ENCODE results near the gene SLC25A5. TPM values are rescaled to one million over a fixed set of nuclear protein-coding genes. Genes with fewer than 3 reads are reported as not detected.
A peak's percentile ranks its signal among the peaks of the same experiment; 100 is the strongest.

The SLC25A5 gene
- total RNA-seq, 5 donors from 2014 or later (not counting 1 experiment from before 2014, with no cell fraction given), result 102 to 171 (median 116) TPM

DNA sequence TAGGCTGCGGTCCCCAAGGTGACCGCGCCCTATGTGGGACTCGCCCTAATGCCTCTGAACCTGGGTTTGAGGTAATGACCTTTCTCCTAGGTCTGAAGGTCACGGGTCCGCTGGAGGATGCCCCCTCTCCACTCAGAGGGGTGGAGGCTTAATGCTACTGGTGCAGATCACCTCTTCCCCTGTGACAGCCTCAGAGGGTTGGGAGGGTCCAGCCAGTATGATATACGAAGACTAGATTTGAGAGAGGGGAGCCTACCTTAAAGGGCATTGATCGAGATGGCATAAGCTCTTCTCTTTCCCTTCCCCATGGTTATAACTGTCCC is 1.0 kb downstream of the SLC25A5 start:
- no CpG with 5 or more reads among the region's 8 CpGs for WGBS (ENCODE audit: insufficient coverage)
- no peaks in the 10 kb centered on the region for H3K27me3 ChIP-seq (replicated peaks in 1 of 2; ENCODE audit: control insufficient read depth in 2 of 2, extremely low read depth in 1 of 2, insufficient read depth in 2 of 2, low read length in 1 of 2)

GRCh38 chrX:119474615-119475388 is 6.6 kb downstream of the SLC25A5 start:
- H3K4me1 ChIP-seq (ENCODE audit: control insufficient read depth in 1 of 2, extremely low read depth in 1 of 2, insufficient read depth in 2 of 2, low read length in 2 of 2), result peaks cover 0 to 2% of the 10 kb centered on the region in 2 experiments
- ChIA-PET POLR2A (no interaction called here), CTCF (interaction anchor here in 1 of 2 donors (0.5 to 0.6 kb wide), 2 partner anchors 143 to 412 kb away, joined by 3 read pairs; no protein-coding TSS in a partner anchor)
- DNase-seq, result no peak
- H3K9me3 ChIP-seq, result no peaks in the 10 kb centered on the region
- no peak overlapping the region for H3K4me3 ChIP-seq (ENCODE audit: control insufficient read depth in 1 of 2, extremely low read depth in 1 of 2, low read length in 1 of 2)
- Mint-ChIP-seq H3K27me3 (peaks cover 0 to 11% of the 10 kb centered on the region in 2 donors), H3K27ac (no peak overlapping the region), H3K9me3 (no peaks in the 10 kb centered on the region), H3K4me3 (no peak overlapping the region), H3K4me1 (peaks cover 2 to 5% (median 3%) of the 10 kb centered on the region in 3 donors), H3K36me3 (no peaks in the 10 kb centered on the region)
- H3K36me3 ChIP-seq (ENCODE audit: control insufficient read depth in 2 of 2, extremely low read depth in 1 of 2, insufficient read depth in 1 of 2, low read length in 1 of 2), result peaks cover 0 to 15% of the 10 kb centered on the region in 2 donors
- 97% methylated on average over 5 of the region's 23 CpGs for WGBS (ENCODE audit: insufficient coverage)
- no peak overlapping the region for H3K27ac ChIP-seq (ENCODE audit: low read length)
- no peak for ATAC-seq (replicated peaks in 1 of 4)
- H3K27me3 ChIP-seq (replicated peaks in 1 of 2; ENCODE audit: control insufficient read depth in 2 of 2, extremely low read depth in 1 of 2, insufficient read depth in 2 of 2, low read length in 1 of 2), result no peaks in the 10 kb centered on the region

More for the DNA sequence above, 1.0 kb downstream of the SLC25A5 start:
- ATAC-seq (replicated peaks in 1 of 4) (no peak), DNase-seq (no peak)
- H3K36me3 ChIP-seq (ENCODE audit: control insufficient read depth in 2 of 2, extremely low read depth in 1 of 2, insufficient read depth in 1 of 2, low read length in 1 of 2), result peaks cover 0 to 20% of the 10 kb centered on the region in 2 donors
- no peaks in the 10 kb centered on the region for H3K9me3 Mint-ChIP-seq
- peaks cover 9 to 16% (median 15%) of the 10 kb centered on the region in 3 donors for H3K4me1 Mint-ChIP-seq
- H3K4me1 ChIP-seq (ENCODE audit: control insufficient read depth in 1 of 2, extremely low read depth in 1 of 2, insufficient read depth in 2 of 2, low read length in 2 of 2), result peaks cover 0 to 16% of the 10 kb centered on the region in 2 experiments
- ChIA-PET CTCF (interaction anchor here in 1 of 2 donors (0.8 to 1.3 kb wide), 2 partner anchors 14 to 43 kb away, joined by 4 read pairs; no protein-coding TSS in a partner anchor), POLR2A (interaction anchor here in 1 of 2 donors (0.8 kb wide), 1 partner anchor 104 kb away, joined by 3 read pairs; no protein-coding TSS in a partner anchor)
- H3K4me3 ChIP-seq (ENCODE audit: control insufficient read depth in 1 of 2, extremely low read depth in 1 of 2, low read length in 1 of 2), result peak overlapping the region; percentile 72 to 77
- H3K4me3 Mint-ChIP-seq, result peak overlapping the region; percentile 82 to 93 (median 86)
- H3K36me3 Mint-ChIP-seq, result no peaks in the 10 kb centered on the region
- no peaks in the 10 kb centered on the region for H3K9me3 ChIP-seq
- H3K27ac Mint-ChIP-seq, result peak overlapping the region; percentile 78 to 88
- H3K27me3 Mint-ChIP-seq, result peaks cover 0 to 5% of the 10 kb centered on the region in 2 donors
- H3K27ac ChIP-seq (ENCODE audit: low read length), result peak overlapping the region; percentile 82

DNA sequence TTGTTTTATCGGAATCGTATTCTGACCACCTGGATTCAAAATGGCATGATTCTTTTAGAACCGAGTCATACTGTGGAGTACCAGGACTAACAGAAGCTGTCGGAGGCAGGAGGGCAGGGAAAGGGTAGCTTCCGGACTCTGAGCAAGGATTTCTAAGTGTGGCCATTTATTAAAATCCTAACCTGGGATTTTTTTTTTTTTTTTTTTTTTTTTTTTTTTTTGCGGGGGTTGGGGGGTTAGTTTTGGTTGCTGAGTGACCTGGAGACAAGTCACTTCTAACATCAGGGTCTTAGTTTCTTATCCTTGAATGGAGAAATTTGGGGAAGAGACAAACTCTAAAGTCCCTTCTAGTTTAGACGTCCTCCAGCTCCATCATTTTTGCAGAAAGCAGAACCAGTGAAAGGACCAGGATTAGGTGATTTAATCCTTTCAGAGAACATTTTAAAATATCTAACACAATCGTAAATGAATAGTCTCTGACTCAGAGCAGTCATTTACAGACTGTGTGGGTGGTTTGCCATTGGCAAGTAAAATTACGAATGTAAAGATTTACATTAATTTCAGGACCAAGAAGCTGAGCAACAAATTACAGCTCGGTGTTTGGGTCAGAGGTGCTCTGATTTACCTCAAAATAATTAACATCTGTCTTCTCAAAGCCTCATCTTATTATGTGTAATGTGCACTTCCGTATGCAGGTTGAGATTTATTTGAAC is 7.3 kb downstream of the SLC25A5 start:
- ChIA-PET POLR2A (interaction anchor here in 1 of 2 donors (0.5 kb wide), 1 partner anchor 50 kb away, joined by 3 read pairs; no protein-coding TSS in a partner anchor), CTCF (interaction anchor here (0.6 to 1.4 kb wide), 2 partner anchors 10 to 412 kb away, joined by 3 read pairs; no protein-coding TSS in a partner anchor)
- H3K27ac Mint-ChIP-seq, result no peak overlapping the region
- Histone ChIP-seq H3K4me3 (ENCODE audit: control insufficient read depth in 1 of 2, extremely low read depth in 1 of 2, low read length in 1 of 2) (no peak overlapping the region), H3K27me3 (replicated peaks in 1 of 2; ENCODE audit: control insufficient read depth in 2 of 2, extremely low read depth in 1 of 2, insufficient read depth in 2 of 2, low read length in 1 of 2) (no peaks in the 10 kb centered on the region), H3K4me1 (ENCODE audit: control insufficient read depth in 1 of 2, extremely low read depth in 1 of 2, insufficient read depth in 2 of 2, low read length in 2 of 2) (no peaks in the 10 kb centered on the region), H3K9me3 (no peaks in the 10 kb centered on the region), H3K36me3 (ENCODE audit: control insufficient read depth in 2 of 2, extremely low read depth in 1 of 2, insufficient read depth in 1 of 2, low read length in 1 of 2) (peaks cover 0 to 9% of the 10 kb centered on the region in 2 donors), H3K27ac (ENCODE audit: low read length) (no peak overlapping the region)
- H3K4me3 Mint-ChIP-seq, result no peak overlapping the region
- H3K36me3 Mint-ChIP-seq, result no peaks in the 10 kb centered on the region
- ATAC-seq (replicated peaks in 1 of 4) (no peak), DNase-seq (no peak)
- no peaks in the 10 kb centered on the region for H3K9me3 Mint-ChIP-seq
- H3K4me1 Mint-ChIP-seq, result peaks cover 0 to 1% (median 0%) of the 10 kb centered on the region in 3 donors
- 89% methylated on average over 3 of the region's 11 CpGs for WGBS (ENCODE audit: insufficient coverage)
- peaks cover 0 to 11% of the 10 kb centered on the region in 2 donors for H3K27me3 Mint-ChIP-seq

DNA sequence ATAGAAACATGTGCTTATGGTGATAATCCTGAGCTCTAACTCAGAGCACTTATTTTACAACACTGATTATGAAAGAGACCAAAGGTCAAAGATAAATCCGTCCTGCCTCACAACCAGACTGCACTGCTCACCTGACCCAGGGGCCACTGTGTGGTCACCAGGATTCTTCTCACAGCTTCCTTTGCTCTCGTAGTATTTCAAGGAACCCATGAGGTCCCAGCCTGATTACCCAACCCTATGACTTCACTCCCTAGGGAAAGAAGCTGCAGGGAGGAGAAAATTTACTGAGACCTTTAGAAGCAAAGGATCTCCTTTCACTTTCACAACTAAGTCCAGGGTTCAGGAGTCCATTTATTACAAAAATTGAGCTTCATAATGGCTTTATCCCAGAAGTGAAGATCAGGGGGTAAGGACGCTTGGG is 9.6 kb downstream of the SLC25A5 start:
- H3K9me3 ChIP-seq, result no peaks in the 10 kb centered on the region
- no peak overlapping the region for H3K27ac Mint-ChIP-seq
- H3K4me1 ChIP-seq (ENCODE audit: control insufficient read depth in 1 of 2, extremely low read depth in 1 of 2, insufficient read depth in 2 of 2, low read length in 2 of 2), result peaks cover 2 to 10% of the 10 kb centered on the region in 2 experiments
- DNase-seq (no peak), ATAC-seq (replicated peaks in 1 of 4) (no peak)
- ChIA-PET POLR2A (no interaction called here), CTCF (interaction anchor here in 1 of 2 donors (0.6 to 0.9 kb wide), 3 partner anchors 11 to 275 kb away, joined by 3 read pairs; no protein-coding TSS in a partner anchor)
- no peaks in the 10 kb centered on the region for H3K36me3 Mint-ChIP-seq
- peaks cover 0 to 11% of the 10 kb centered on the region in 2 donors for H3K27me3 Mint-ChIP-seq
- H3K4me1 Mint-ChIP-seq, result peaks cover 0 to 5% (median 4%) of the 10 kb centered on the region in 3 donors
- H3K27me3 ChIP-seq (replicated peaks in 1 of 2; ENCODE audit: control insufficient read depth in 2 of 2, extremely low read depth in 1 of 2, insufficient read depth in 2 of 2, low read length in 1 of 2), result no peaks in the 10 kb centered on the region
- no CpG with 5 or more reads among the region's 3 CpGs for WGBS (ENCODE audit: insufficient coverage)
- no peak overlapping the region for H3K27ac ChIP-seq (ENCODE audit: low read length)
- no peak overlapping the region for H3K4me3 ChIP-seq (ENCODE audit: control insufficient read depth in 1 of 2, extremely low read depth in 1 of 2, low read length in 1 of 2)
- no peaks in the 10 kb centered on the region for H3K36me3 ChIP-seq (ENCODE audit: control insufficient read depth in 2 of 2, extremely low read depth in 1 of 2, insufficient read depth in 1 of 2, low read length in 1 of 2)
- H3K4me3 Mint-ChIP-seq, result no peak overlapping the region
- H3K9me3 Mint-ChIP-seq, result no peaks in the 10 kb centered on the region

GRCh38 chrX:119478504-119478903 is 10.3 kb downstream of the SLC25A5 start:
- Histone ChIP-seq H3K4me3 (ENCODE audit: control insufficient read depth in 1 of 2, extremely low read depth in 1 of 2, low read length in 1 of 2) (no peak overlapping the region), H3K27ac (ENCODE audit: low read length) (no peak overlapping the region), H3K9me3 (no peaks in the 10 kb centered on the region), H3K27me3 (replicated peaks in 1 of 2; ENCODE audit: control insufficient read depth in 2 of 2, extremely low read depth in 1 of 2, insufficient read depth in 2 of 2, low read length in 1 of 2) (no peaks in the 10 kb centered on the region), H3K36me3 (ENCODE audit: control insufficient read depth in 2 of 2, extremely low read depth in 1 of 2, insufficient read depth in 1 of 2, low read length in 1 of 2) (no peaks in the 10 kb centered on the region), H3K4me1 (ENCODE audit: control insufficient read depth in 1 of 2, extremely low read depth in 1 of 2, insufficient read depth in 2 of 2, low read length in 2 of 2) (peaks cover 2 to 12% of the 10 kb centered on the region in 2 experiments)
- no peak overlapping the region for H3K27ac Mint-ChIP-seq
- no peaks in the 10 kb centered on the region for H3K9me3 Mint-ChIP-seq
- ChIA-PET POLR2A (no interaction called here), CTCF (interaction anchor here in 1 of 2 donors (0.6 to 0.9 kb wide), 3 partner anchors 11 to 275 kb away, joined by 3 read pairs; no protein-coding TSS in a partner anchor)
- no CpG with 5 or more reads among the region's 4 CpGs for WGBS (ENCODE audit: insufficient coverage)
- H3K4me3 Mint-ChIP-seq, result no peak overlapping the region
- H3K4me1 Mint-ChIP-seq, result peaks cover 0 to 7% (median 6%) of the 10 kb centered on the region in 3 donors
- ATAC-seq (replicated peaks in 1 of 4), result no peak
- DNase-seq, result no peak
- H3K27me3 Mint-ChIP-seq, result peaks cover 0 to 11% of the 10 kb centered on the region in 2 donors
- H3K36me3 Mint-ChIP-seq, result no peaks in the 10 kb centered on the region

GRCh38 chrX:119479845-119480244 is 11.6 kb downstream of the SLC25A5 start:
- H3K4me1 Mint-ChIP-seq, result peaks cover 0 to 7% (median 6%) of the 10 kb centered on the region in 3 donors
- H3K9me3 ChIP-seq, result no peaks in the 10 kb centered on the region
- DNase-seq, result no peak
- no peaks in the 10 kb centered on the region for H3K36me3 Mint-ChIP-seq
- peaks cover 0 to 15% of the 10 kb centered on the region in 2 donors for H3K27me3 Mint-ChIP-seq
- H3K4me1 ChIP-seq (ENCODE audit: control insufficient read depth in 1 of 2, extremely low read depth in 1 of 2, insufficient read depth in 2 of 2, low read length in 2 of 2), result peaks cover 2 to 12% of the 10 kb centered on the region in 2 experiments
- no peaks in the 10 kb centered on the region for H3K27me3 ChIP-seq (replicated peaks in 1 of 2; ENCODE audit: control insufficient read depth in 2 of 2, extremely low read depth in 1 of 2, insufficient read depth in 2 of 2, low read length in 1 of 2)
- ChIA-PET POLR2A (no interaction called here), CTCF (interaction anchor here in 1 of 2 donors (0.6 kb wide), 1 partner anchor 359 kb away, joined by 3 read pairs; no protein-coding TSS in a partner anchor)
- H3K36me3 ChIP-seq (ENCODE audit: control insufficient read depth in 2 of 2, extremely low read depth in 1 of 2, insufficient read depth in 1 of 2, low read length in 1 of 2), result no peaks in the 10 kb centered on the region
- H3K9me3 Mint-ChIP-seq, result no peaks in the 10 kb centered on the region
- H3K27ac ChIP-seq (ENCODE audit: low read length), result no peak overlapping the region
- no peak overlapping the region for H3K27ac Mint-ChIP-seq
- no peak overlapping the region for H3K4me3 ChIP-seq (ENCODE audit: control insufficient read depth in 1 of 2, extremely low read depth in 1 of 2, low read length in 1 of 2)
- 80% methylated on average over 1 of the region's 2 CpGs for WGBS (ENCODE audit: insufficient coverage)
- no peak for ATAC-seq (replicated peaks in 1 of 4)
- H3K4me3 Mint-ChIP-seq, result no peak overlapping the region
